ENCODE measurements around the gene DPYD.

DNA sequence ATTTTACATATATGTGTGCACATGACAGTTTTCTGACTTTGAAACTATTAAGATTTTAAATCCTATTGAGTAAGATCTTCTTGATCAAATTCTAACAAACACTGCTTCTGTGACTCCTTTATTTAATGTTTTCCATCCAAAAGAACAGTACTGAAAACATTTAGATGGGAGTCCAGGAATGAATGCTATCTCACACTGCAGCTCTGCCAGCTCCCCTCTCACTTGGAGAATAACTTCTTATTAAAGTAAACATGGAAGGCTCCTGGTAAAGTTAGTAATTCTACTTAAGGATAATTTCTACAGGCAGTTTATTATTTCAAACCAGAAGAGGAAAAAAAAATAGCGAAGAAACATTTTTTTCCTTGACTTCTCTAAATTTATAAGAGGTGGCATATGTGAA, 349.1 kb downstream of the DPYD start:
- TF ChIP-seq, protein P1, sequence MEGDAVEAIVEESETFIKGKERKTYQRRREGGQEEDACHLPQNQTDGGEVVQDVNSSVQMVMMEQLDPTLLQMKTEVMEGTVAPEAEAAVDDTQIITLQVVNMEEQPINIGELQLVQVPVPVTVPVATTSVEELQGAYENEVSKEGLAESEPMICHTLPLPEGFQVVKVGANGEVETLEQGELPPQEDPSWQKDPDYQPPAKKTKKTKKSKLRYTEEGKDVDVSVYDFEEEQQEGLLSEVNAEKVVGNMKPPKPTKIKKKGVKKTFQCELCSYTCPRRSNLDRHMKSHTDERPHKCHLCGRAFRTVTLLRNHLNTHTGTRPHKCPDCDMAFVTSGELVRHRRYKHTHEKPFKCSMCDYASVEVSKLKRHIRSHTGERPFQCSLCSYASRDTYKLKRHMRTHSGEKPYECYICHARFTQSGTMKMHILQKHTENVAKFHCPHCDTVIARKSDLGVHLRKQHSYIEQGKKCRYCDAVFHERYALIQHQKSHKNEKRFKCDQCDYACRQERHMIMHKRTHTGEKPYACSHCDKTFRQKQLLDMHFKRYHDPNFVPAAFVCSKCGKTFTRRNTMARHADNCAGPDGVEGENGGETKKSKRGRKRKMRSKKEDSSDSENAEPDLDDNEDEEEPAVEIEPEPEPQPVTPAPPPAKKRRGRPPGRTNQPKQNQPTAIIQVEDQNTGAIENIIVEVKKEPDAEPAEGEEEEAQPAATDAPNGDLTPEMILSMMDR (conservative IDR thresholded peaks at IDR 0.05 in 1 of 2, IDR thresholded peaks at IDR 0.05 in 1 of 2; ENCODE audit: extremely low read depth in 1 of 2, insufficient read depth in 1 of 2, low read depth in 1 of 2, low read length in 2 of 2): no peak
- no peak for TF ChIP-seq EZH2 (IDR thresholded peaks at IDR 0.05; ENCODE audit: borderline replicate concordance, low read length)

Measured in mammary epithelial cell (primary cell).